Subcutaneous adipose tissue (tissue), 4 donors: ENCODE results near the gene ADGRD2. TPM values are rescaled to one million over a fixed set of nuclear protein-coding genes. Genes with fewer than 3 reads are reported as not detected.

Source experiments
- CTCF ChIP-seq: fragments of 450-650 bp; IDR thresholded peaks from one replicate; pipeline ENCODE4 v1.5.1; 2016; ENCODE audit warnings: low read depth, mild to moderate bottlenecking, control low read depth, antibody characterized with exemption, moderate library complexity
- total RNA-seq, 4 donors: library from RNA; depleted of rRNA; stranded (reverse); fragments of >200 nt; gene quantifications; one replicate each; pipeline ENCODE4 v1.1.0, GENCODE V29; 2016

ADGRD2 gene
- total RNA-seq, 4 donors from 2014 or later, result not detected

- no peak for TF ChIP-seq CTCF
Measured at GRCh38 chr9:124481115-124481514, 30.9 kb downstream of the ADGRD2 start.

- no peak for TF ChIP-seq CTCF
Measured at GRCh38 chr9:124482431-124483031, 32.3 kb downstream of the ADGRD2 start.

- TF ChIP-seq CTCF, result no peak
Measured at GRCh38 chr9:124483481-124483880, 33.2 kb downstream of the ADGRD2 start.

DNA sequence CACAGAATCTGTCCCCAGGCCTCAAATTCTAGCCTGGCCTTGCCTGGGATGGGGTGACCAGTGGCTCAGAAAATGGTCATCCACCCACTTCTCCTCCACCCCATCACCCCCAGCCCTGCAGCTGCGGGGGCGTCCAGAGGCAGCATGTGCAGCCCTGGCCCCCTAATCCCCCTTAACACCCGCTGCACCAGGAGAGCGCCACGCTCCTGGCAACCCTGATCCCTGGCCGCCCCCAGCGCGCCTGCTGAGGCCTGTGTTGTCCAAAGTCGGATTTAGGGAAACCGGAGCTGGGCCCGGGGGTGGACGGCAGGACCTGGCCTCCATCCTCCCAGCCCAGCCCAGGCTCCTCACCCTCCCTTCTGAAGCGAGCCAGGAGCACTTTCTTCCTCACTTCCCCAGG lies 35.0 kb downstream of the ADGRD2 start:
- TF ChIP-seq CTCF, result no peak

- no peak for TF ChIP-seq CTCF
Measured at GRCh38 chr9:124485936-124486335, 35.7 kb downstream of the ADGRD2 start.

- TF ChIP-seq CTCF, result no peak
Measured at GRCh38 chr9:124486778-124487259, 36.6 kb downstream of the ADGRD2 start.

DNA sequence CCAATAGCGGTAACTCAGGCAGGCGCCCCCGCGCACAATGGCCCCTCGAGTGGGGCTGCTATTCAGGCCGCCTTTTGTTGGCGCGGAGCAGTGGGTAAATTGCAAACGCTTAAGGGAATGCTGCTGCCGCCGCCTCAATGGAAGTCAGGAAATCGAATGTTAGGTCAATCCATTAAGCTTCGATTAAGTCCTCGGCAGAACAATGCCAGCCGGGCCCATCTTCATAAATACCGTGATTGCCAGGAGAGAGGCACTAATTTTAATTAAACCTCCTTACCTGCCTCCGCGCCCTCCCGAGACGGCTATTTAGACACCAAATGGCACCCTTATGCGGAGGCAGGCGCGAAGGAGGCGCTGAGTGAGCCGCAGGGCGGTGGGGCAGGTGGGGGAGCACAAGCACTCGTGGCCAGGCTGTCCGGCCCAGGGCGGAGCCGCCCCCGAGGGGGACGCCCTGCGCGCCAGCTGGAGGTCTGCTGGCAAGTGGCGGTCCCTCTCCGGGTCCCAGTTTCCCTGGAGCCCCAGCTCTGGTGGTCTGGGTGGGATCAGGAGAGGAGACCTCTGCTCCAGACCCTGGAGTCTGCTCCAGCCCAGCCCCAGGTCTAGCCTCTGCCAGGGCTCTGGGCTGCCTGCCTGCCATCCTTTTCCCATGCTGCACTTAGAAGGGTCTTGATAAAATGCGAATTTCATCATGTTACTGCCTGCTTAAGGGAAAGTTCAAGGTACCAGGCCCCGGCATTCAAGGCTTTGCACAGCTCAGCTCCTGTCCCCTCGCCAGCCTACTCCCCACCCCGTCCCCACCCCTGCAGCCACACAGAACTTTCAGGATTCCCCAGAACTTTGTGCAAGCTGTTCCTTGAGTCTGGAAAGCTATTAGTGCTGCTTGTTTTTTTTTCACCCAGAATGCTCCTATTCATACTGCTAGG lies 37.3 kb downstream of the ADGRD2 start:
- TF ChIP-seq CTCF, result no peak
